GM11168 (cell line): ENCODE results near the gene TTC34.

ENCODE experiments used
- in situ Hi-C: fragments of 300-500 bp; cut with MboI; formaldehyde crosslinking; loops from one replicate; pipeline ENCODE4 v1.12.0; 2022; ENCODE audit warnings: low sequenced_read_pairs; ENCODE audit not compliant: unreplicated experiment

Gene TTC34

DNA sequence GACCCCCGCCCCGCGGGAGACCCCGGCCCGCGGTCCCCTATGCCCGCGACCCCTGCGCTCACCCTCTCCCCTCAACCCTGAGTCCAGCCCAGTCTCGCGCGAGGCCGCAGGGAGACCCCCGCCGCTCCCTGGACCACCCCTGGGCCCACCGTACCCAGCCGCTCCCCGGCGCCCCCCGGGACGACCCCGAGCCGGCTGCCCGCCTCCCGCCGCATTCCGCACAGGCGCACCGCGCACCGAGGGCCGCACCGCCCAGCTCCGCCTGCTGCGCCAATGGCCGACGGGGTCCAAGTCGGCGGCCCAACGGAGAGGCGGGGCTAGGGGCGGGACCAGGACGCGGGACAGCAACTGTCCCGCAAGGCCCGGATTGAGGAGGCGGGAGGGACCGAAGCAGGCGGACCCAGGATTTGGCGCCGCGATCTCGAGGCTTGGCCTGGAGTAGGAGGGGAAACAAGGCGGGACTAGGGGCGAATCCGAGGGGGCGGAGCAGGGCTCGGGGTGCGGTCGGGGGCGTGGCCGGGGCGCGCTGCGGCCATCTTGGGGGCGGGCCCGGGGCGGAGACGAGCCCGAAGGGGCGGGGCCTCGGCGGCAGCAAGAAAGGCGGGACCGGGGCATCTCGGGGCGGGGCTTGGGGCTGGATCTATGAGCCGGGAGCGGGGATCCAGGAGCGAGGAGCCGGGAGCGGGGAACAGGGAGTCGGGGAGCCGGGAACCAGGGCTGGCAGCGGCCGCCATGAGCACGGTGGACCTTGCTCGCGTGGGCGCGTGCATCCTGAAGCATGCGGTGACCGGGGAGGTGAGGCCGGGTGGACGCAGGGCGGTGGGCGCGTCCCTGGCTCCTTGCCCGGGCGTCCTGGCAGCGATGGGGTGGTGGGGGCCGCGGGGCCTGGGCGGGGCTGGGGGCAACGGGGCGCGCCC, 215.1 kb downstream of the TTC34 start, which contains the start of gene PRXL2B:
Gene PRXL2B (plus strand): TSS at position 624 of the 917 bp plus-strand sequence. CDS start 109 bp downstream, at position 733.
- in situ Hi-C loops, result loop anchor here (25.0 kb wide), 1 partner anchor 399 kb away; the partner anchor contains the start of gene FAAP20
